Measurements from ENCODE around the gene ADAMTS18.

Gene ADAMTS18

DNA sequence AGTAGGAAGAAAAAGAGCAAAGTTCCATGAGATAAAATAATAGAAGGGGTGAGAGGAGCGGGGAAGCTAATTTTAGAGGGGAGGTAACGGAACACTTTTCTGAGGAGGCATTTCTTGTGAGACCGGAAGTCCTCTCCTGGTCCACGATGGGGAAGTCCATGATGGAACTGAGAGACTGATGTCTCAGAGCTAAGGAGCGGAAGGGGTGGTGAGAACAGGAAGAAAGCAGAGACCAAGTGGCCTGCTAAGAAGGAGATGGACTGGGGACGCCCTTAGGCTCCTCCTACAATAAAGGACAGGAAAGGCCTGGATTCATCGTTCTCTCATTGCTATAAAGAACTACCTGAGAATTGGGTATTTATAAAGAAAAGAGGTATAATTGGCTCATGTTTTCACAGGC is 59.4 kb downstream of the ADAMTS18 start:
- Histone ChIP-seq H3K4me3 (ENCODE audit: low read depth, low read length) (no peak overlapping the region), H3K9ac (no peak overlapping the region), H3K9me3 (ENCODE audit: control insufficient read depth, low read length) (no peaks in the 10 kb centered on the region), H3K4me1 (no peaks in the 10 kb centered on the region), H3K27me3 (ENCODE audit: control insufficient read depth, insufficient read depth, low read length) (no peaks in the 10 kb centered on the region), H3K4me2 (ENCODE audit: low read length) (no peak overlapping the region), H3K27ac (no peak overlapping the region), H2AFZ (no peak overlapping the region), H3K36me3 (ENCODE audit: control insufficient read depth, insufficient read depth, low read length) (no peaks in the 10 kb centered on the region), H3K79me2 (no peaks in the 10 kb centered on the region)
- TF ChIP-seq CTCF (IDR thresholded peaks at IDR 0.05) = no peak

DNA sequence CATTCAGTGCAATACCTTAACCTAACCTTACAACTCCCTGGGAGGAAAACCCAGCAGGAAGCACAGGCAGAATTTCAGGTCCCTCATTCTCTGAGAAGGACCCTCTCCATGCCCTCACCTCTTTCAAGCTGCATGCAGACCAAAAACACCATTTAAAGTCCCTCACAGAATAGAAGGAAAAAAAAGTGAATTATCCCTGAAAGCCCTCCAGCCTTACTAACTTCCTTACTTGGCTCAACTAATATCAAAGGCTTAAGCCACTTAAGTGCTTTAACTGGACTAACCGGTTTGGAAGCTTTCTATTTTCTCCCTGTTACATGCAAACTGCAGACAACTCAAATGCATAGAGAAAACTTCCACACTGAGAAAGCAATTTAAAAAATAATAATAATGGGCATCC is 60.5 kb downstream of the ADAMTS18 start:
- peak overlapping the region; percentile 56 for H3K4me2 ChIP-seq (ENCODE audit: low read length)

GRCh38 chr16:77373726-77374125 is 61.1 kb downstream of the ADAMTS18 start:
- Histone ChIP-seq H3K79me2 (no peaks in the 10 kb centered on the region), H3K9me3 (ENCODE audit: control insufficient read depth, low read length) (no peaks in the 10 kb centered on the region), H3K4me1 (no peaks in the 10 kb centered on the region), H3K4me2 (ENCODE audit: low read length) (peak overlapping the region; percentile 56), H3K27me3 (ENCODE audit: control insufficient read depth, insufficient read depth, low read length) (no peaks in the 10 kb centered on the region), H3K4me3 (ENCODE audit: low read depth, low read length) (no peak overlapping the region), H3K27ac (no peak overlapping the region), H2AFZ (no peak overlapping the region), H3K36me3 (ENCODE audit: control insufficient read depth, insufficient read depth, low read length) (no peaks in the 10 kb centered on the region), H3K9ac (no peak overlapping the region)
- TF ChIP-seq CTCF (IDR thresholded peaks at IDR 0.05) = no peak

More for the DNA sequence above, 60.5 kb downstream of the ADAMTS18 start:
- H2AFZ ChIP-seq = no peak overlapping the region
- no peak overlapping the region for H3K27ac ChIP-seq
- no peaks in the 10 kb centered on the region for H3K9me3 ChIP-seq (ENCODE audit: control insufficient read depth, low read length)
- no peak overlapping the region for H3K9ac ChIP-seq
- no peaks in the 10 kb centered on the region for H3K79me2 ChIP-seq
- no peaks in the 10 kb centered on the region for H3K27me3 ChIP-seq (ENCODE audit: control insufficient read depth, insufficient read depth, low read length)
- H3K36me3 ChIP-seq (ENCODE audit: control insufficient read depth, insufficient read depth, low read length) = no peaks in the 10 kb centered on the region
- H3K4me1 ChIP-seq = no peaks in the 10 kb centered on the region
- H3K4me3 ChIP-seq (ENCODE audit: low read depth, low read length) = no peak overlapping the region
- TF ChIP-seq CTCF (IDR thresholded peaks at IDR 0.05) = no peak

DNA sequence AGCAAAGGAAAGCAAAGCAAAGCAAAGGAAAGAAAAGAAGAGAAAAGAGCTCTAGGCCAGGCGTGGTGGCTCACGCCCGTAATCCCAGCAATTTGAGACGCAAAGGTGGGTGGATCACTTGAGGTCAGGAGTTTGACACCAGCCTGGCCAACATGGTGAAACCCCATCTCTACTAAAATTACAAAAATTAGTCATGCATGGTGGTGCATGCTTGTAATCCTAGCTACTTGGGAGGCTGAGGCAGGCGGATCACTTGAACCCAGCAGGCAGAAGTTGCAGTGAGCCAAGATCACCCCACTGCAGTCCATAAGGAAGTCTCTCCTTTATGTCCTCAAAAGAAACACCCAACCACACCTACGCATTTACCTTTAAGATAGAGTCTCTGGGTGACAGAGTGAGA is 70.1 kb downstream of the ADAMTS18 start:
- no peak overlapping the region for H3K4me2 ChIP-seq (ENCODE audit: low read length)
- no peak for TF ChIP-seq CTCF (IDR thresholded peaks at IDR 0.05)
- H3K9ac ChIP-seq = no peak overlapping the region
- H3K27ac ChIP-seq = no peak overlapping the region
- no peaks in the 10 kb centered on the region for H3K4me1 ChIP-seq
- H2AFZ ChIP-seq = no peak overlapping the region
- H3K4me3 ChIP-seq (ENCODE audit: low read depth, low read length) = no peak overlapping the region
- H3K79me2 ChIP-seq = no peaks in the 10 kb centered on the region
- H3K9me3 ChIP-seq (ENCODE audit: control insufficient read depth, low read length) = no peaks in the 10 kb centered on the region
- H3K36me3 ChIP-seq (ENCODE audit: control insufficient read depth, insufficient read depth, low read length) = no peaks in the 10 kb centered on the region
- no peaks in the 10 kb centered on the region for H3K27me3 ChIP-seq (ENCODE audit: control insufficient read depth, insufficient read depth, low read length)

- Histone ChIP-seq H3K36me3 (ENCODE audit: control insufficient read depth, insufficient read depth, low read length) (no peaks in the 10 kb centered on the region), H3K79me2 (no peaks in the 10 kb centered on the region), H3K9me3 (ENCODE audit: control insufficient read depth, low read length) (no peaks in the 10 kb centered on the region), H3K4me1 (no peaks in the 10 kb centered on the region), H3K4me2 (ENCODE audit: low read length) (no peak overlapping the region), H2AFZ (no peak overlapping the region), H3K27me3 (ENCODE audit: control insufficient read depth, insufficient read depth, low read length) (no peaks in the 10 kb centered on the region), H3K27ac (no peak overlapping the region), H3K9ac (no peak overlapping the region), H3K4me3 (ENCODE audit: low read depth, low read length) (no peak overlapping the region)
- no peak for TF ChIP-seq CTCF (IDR thresholded peaks at IDR 0.05)
Measured at GRCh38 chr16:77359065-77359502, 75.8 kb downstream of the ADAMTS18 start.
